Muscle layer of duodenum (tissue), 2 donors: ENCODE results near the gene TSPOAP1.

ENCODE experiments used
- H3K27ac ChIP-seq: one replicate; pipeline ENCODE4 v1.7.0; 2013; ENCODE audit warnings: mild to moderate bottlenecking, low read length
- H3K27me3 ChIP-seq: one replicate; pipeline ENCODE4 v1.7.0; 2013; ENCODE audit warnings: low read depth, mild to moderate bottlenecking, control low read depth, low read length
- H3K36me3 ChIP-seq, 2 donors: one replicate each; pipeline ENCODE4 v1.7.0; 2013; ENCODE audit warnings: low read length in 2 of 2, control low read depth in 1 of 2, mild to moderate bottlenecking in 1 of 2; ENCODE audit not compliant: insufficient read depth in 2 of 2, control insufficient read depth in 1 of 2
- H3K4me1 ChIP-seq, 2 donors: one replicate each; pipeline ENCODE4 v1.7.0; 2013; ENCODE audit warnings: low read length in 2 of 2, mild to moderate bottlenecking in 2 of 2, control low read depth in 1 of 2, moderate library complexity in 1 of 2; ENCODE audit not compliant: insufficient read depth in 2 of 2, control insufficient read depth in 1 of 2
- H3K4me3 ChIP-seq, 2 donors: one replicate each; pipeline ENCODE4 v1.7.0; 2013; ENCODE audit warnings: low read length in 2 of 2, low read depth in 1 of 2, mild to moderate bottlenecking in 1 of 2
- H3K9me3 ChIP-seq, 2 donors: one replicate each; pipeline ENCODE4 v1.7.0; 2013; ENCODE audit warnings: low read length in 2 of 2, control low read depth in 1 of 2, mild to moderate bottlenecking in 1 of 2; ENCODE audit not compliant: control insufficient read depth in 1 of 2
- donor health status: healthy.

Gene TSPOAP1

GRCh38 chr17:58273453-58274104, 55.0 kb downstream of the TSPOAP1 start:
- H3K9me3 ChIP-seq: no peaks in the 10 kb centered on the region

GRCh38 chr17:58272367-58273280, 56.0 kb downstream of the TSPOAP1 start:
- Histone ChIP-seq H3K27me3 (peaks cover 3% of the 10 kb centered on the region), H3K9me3 (no peaks in the 10 kb centered on the region), H3K36me3 (no peaks in the 10 kb centered on the region), H3K4me1 (no peaks in the 10 kb centered on the region), H3K27ac (no peak overlapping the region), H3K4me3 (no peak overlapping the region)

More at GRCh38 chr17:58273453-58274104, 55.0 kb downstream of the TSPOAP1 start:
- Histone ChIP-seq H3K27me3 (no peaks in the 10 kb centered on the region), H3K27ac (no peak overlapping the region), H3K36me3 (no peaks in the 10 kb centered on the region), H3K4me1 (peaks cover 0 to 2% of the 10 kb centered on the region in 2 donors), H3K4me3 (no peak overlapping the region)

GRCh38 chr17:58271216-58271931, 57.2 kb downstream of the TSPOAP1 start:
- no peaks in the 10 kb centered on the region for H3K4me1 ChIP-seq
- H3K27me3 ChIP-seq: peaks cover 3% of the 10 kb centered on the region
- H3K36me3 ChIP-seq: no peaks in the 10 kb centered on the region
- no peaks in the 10 kb centered on the region for H3K9me3 ChIP-seq
- H3K4me3 ChIP-seq: no peak overlapping the region
- no peak overlapping the region for H3K27ac ChIP-seq

GRCh38 chr17:58270476-58271215, 57.9 kb downstream of the TSPOAP1 start:
- H3K4me1 ChIP-seq: no peaks in the 10 kb centered on the region
- H3K9me3 ChIP-seq: no peaks in the 10 kb centered on the region
- peaks cover 3% of the 10 kb centered on the region for H3K27me3 ChIP-seq
- H3K36me3 ChIP-seq: no peaks in the 10 kb centered on the region
- no peak overlapping the region for H3K4me3 ChIP-seq
- no peak overlapping the region for H3K27ac ChIP-seq

- Histone ChIP-seq H3K4me3 (no peak overlapping the region), H3K9me3 (no peaks in the 10 kb centered on the region), H3K27ac (no peak overlapping the region), H3K36me3 (no peaks in the 10 kb centered on the region), H3K27me3 (peaks cover 5% of the 10 kb centered on the region), H3K4me1 (no peaks in the 10 kb centered on the region)
These were observed 58.9 kb downstream of the TSPOAP1 start for GRCh38 chr17:58269557-58270291.

- no peaks in the 10 kb centered on the region for H3K9me3 ChIP-seq
- H3K27ac ChIP-seq: no peak overlapping the region
- no peak overlapping the region for H3K4me3 ChIP-seq
- no peaks in the 10 kb centered on the region for H3K36me3 ChIP-seq
- H3K4me1 ChIP-seq: no peaks in the 10 kb centered on the region
- peaks cover 6% of the 10 kb centered on the region for H3K27me3 ChIP-seq
These were observed 59.6 kb downstream of the TSPOAP1 start for GRCh38 chr17:58268774-58269556.

GRCh38 chr17:58268326-58268725, 60.3 kb downstream of the TSPOAP1 start:
- Histone ChIP-seq H3K36me3 (no peaks in the 10 kb centered on the region), H3K9me3 (no peaks in the 10 kb centered on the region), H3K27me3 (peaks cover 11% of the 10 kb centered on the region), H3K4me1 (no peaks in the 10 kb centered on the region), H3K4me3 (no peak overlapping the region), H3K27ac (no peak overlapping the region)

- Histone ChIP-seq H3K27me3 (peaks cover 11% of the 10 kb centered on the region), H3K27ac (no peak overlapping the region), H3K4me1 (no peaks in the 10 kb centered on the region), H3K36me3 (no peaks in the 10 kb centered on the region), H3K4me3 (no peak overlapping the region), H3K9me3 (no peaks in the 10 kb centered on the region)
These were observed 61.0 kb downstream of the TSPOAP1 start for GRCh38 chr17:58267347-58268324.
